GM23338 (cell line): ENCODE data around the gene IDUA.

Experiments
- CREB1 ChIP-seq: fragments of 250-450 bp; sonication (Bioruptor Pico); IDR thresholded peaks from 2 replicates; pipeline ENCODE4 v1.5.0; 2020; ENCODE audit warnings: low read depth, mild to moderate bottlenecking, moderate library complexity
- EZH2phosphoT487 ChIP-seq: fragments of 200-600 bp; sonication (generic); IDR thresholded peaks from one replicate; pipeline ENCODE4 v1.8.1; 2018; ENCODE audit warnings: antibody characterized with exemption; ENCODE audit not compliant: unreplicated experiment
- POLR2AphosphoS5 ChIP-seq: IDR thresholded peaks from 2 replicates; pipeline ENCODE4 v1.6.1; 2016; ENCODE audit warnings: antibody characterized with exemption, low read depth
- ZNF114 ChIP-seq: fragments of 250-450 bp; sonication (Bioruptor Pico); IDR thresholded peaks from 2 replicates; pipeline ENCODE4 v1.5.0; 2020; ENCODE audit warnings: mild to moderate bottlenecking, moderate library complexity
- TF ChIP-seq, protein P1 (sequence below), 2 experiments: fragments of 200-600 bp in 1 of 2; sonication (generic) in 1 of 2; conservative IDR thresholded peaks; 2 replicates each; pipeline versions ENCODE4 v1.5.1 to v1.6.1; 2016 to 2017; ENCODE audit warnings: antibody characterized with exemption in 2 of 2, low read depth in 2 of 2, mild to moderate bottlenecking in 2 of 2, moderate library complexity in 1 of 2
- TF ChIP-seq, protein P2 (sequence below): IDR thresholded peaks from one replicate; pipeline ENCODE4 v1.6.1; 2018; ENCODE audit warnings: antibody characterized with exemption; ENCODE audit not compliant: unreplicated experiment

DNA sequence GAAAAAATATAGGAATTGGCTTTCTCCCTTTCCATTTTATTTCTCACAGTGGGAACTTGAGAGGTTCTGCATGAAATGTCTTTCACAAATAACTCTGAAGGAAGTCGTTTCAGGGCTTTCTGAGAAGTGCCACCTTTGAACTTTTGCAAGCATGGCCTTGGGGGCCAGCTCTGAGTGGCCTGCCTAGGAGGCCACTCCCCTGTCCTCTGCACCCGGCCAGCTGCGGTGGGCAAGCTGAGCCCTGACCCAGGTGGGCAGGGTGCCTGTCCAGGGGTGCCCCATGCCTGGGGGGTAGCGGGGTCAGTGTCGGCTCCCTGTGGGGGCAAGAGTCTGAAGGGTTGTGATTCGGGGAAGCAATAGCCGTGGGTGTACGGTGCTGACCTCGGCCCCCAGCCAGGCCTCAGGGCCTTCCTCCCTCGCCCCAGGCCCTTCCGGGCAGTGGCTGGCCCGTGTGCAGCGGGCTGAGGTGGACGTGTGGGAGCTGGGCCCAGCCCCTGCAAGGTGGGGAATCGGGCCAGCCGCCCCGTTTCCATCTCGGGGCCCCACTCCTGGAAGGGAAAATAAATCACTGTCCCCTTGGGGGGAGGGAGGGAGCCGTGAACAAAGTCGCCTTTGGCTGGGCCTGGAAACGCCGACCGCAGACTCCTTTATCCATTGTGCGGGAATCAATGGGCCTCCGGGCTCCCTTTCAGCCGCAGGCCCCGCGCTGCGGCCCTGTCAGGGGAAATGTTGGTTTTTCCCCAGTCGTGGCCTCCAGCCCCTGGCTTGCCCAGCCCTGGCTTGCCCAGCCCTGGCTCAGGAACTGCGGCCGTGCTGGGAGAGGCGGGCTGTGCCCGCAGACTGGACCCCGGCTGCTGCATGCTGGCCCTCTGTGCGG lies 27.7 kb downstream of the IDUA start:
- TF ChIP-seq, protein P1, sequence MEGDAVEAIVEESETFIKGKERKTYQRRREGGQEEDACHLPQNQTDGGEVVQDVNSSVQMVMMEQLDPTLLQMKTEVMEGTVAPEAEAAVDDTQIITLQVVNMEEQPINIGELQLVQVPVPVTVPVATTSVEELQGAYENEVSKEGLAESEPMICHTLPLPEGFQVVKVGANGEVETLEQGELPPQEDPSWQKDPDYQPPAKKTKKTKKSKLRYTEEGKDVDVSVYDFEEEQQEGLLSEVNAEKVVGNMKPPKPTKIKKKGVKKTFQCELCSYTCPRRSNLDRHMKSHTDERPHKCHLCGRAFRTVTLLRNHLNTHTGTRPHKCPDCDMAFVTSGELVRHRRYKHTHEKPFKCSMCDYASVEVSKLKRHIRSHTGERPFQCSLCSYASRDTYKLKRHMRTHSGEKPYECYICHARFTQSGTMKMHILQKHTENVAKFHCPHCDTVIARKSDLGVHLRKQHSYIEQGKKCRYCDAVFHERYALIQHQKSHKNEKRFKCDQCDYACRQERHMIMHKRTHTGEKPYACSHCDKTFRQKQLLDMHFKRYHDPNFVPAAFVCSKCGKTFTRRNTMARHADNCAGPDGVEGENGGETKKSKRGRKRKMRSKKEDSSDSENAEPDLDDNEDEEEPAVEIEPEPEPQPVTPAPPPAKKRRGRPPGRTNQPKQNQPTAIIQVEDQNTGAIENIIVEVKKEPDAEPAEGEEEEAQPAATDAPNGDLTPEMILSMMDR (conservative IDR thresholded peaks at IDR 0.05; ENCODE audit: low read depth in 2 of 2): no peak
- TF ChIP-seq POLR2AphosphoS5 (no peak), EZH2phosphoT487 (no peak), CREB1 (CRISPR knock-in tag) (no peak), ZNF114 (CRISPR knock-in tag) (no peak)
- TF ChIP-seq, protein P2, sequence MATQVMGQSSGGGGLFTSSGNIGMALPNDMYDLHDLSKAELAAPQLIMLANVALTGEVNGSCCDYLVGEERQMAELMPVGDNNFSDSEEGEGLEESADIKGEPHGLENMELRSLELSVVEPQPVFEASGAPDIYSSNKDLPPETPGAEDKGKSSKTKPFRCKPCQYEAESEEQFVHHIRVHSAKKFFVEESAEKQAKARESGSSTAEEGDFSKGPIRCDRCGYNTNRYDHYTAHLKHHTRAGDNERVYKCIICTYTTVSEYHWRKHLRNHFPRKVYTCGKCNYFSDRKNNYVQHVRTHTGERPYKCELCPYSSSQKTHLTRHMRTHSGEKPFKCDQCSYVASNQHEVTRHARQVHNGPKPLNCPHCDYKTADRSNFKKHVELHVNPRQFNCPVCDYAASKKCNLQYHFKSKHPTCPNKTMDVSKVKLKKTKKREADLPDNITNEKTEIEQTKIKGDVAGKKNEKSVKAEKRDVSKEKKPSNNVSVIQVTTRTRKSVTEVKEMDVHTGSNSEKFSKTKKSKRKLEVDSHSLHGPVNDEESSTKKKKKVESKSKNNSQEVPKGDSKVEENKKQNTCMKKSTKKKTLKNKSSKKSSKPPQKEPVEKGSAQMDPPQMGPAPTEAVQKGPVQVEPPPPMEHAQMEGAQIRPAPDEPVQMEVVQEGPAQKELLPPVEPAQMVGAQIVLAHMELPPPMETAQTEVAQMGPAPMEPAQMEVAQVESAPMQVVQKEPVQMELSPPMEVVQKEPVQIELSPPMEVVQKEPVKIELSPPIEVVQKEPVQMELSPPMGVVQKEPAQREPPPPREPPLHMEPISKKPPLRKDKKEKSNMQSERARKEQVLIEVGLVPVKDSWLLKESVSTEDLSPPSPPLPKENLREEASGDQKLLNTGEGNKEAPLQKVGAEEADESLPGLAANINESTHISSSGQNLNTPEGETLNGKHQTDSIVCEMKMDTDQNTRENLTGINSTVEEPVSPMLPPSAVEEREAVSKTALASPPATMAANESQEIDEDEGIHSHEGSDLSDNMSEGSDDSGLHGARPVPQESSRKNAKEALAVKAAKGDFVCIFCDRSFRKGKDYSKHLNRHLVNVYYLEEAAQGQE: no peak
